HL-60/S4 treated with phorbol 12-myristate 13-acetate at 8.2 ng/mL for 4 days and 3 days (cell line): ENCODE results near the gene TAF3.

ENCODE experiments used
- in situ Hi-C: fragments of 300-500 bp; cut with MboI; formaldehyde crosslinking; loops from 2 replicates; pipeline ENCODE4 v1.15.0; 2022; ENCODE audit warnings: low sequenced_read_pairs

TAF3 gene

DNA sequence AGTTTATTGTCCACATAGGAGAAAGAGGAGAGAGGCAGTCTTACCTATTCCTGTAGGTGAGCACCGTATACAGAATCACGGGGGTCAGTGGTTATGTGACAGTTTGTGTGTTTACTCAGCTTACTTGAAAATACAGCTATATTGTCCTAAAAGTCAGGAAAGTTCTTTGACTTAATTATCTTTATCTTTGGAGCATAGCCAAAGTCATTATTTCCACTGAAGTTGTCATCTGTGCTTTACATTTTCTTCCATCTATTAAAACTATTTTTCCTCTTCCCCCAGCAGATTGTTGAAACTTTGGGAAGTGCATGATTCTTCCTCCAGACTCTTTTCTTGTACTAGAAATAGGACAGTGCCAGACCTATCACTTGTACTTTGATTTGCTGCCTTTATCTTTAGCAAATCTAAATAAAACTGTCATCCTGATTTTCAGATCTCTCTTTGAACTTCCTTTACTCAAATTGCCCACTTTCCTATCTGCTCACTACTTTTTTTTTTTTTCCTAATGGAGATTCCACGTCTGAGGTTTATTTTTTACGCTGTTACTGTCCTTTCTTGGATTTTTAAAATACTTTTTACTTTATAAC lies 58.3 kb downstream of the TAF3 start:
- in situ Hi-C loops, result no loop called here

DNA sequence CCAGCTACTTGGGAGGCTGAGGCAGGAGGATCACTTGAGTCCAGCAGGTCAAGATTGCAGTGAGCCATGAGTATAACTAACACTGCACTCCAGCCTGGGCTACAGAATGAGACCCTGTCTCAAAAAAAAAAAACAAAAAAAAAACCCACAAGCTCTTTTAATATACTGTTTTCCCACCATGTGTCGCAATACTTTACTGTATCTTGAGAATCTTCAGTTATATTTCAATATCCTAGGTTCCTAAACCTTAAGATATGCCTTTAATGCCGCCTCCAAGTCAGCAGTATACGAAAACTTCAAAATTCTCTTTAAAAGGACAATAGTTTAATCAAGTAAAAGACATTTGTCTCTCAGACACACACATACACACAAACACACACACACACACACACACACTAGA lies 62.8 kb downstream of the TAF3 start:
- in situ Hi-C loops, result no loop called here

DNA sequence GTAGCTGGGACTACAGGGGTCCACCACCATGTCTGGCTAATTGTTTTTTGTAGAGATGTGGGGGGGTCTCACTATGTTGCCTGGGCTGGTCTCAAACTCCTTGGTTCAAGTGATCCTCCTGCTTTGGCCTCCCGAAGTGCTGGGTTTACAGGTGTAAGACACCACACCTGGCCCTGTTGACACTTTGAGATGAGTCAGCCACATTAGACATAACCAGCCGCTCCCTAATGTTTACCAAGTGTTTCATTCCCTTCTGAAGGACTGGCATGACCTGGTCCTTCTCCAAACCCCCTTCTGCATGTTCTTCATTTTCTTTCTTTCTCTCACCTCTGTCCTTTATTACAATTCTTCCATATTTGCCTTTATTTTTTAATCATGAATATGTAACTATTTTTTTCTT lies 67.8 kb downstream of the TAF3 start:
- in situ Hi-C loops, result no loop called here

DNA sequence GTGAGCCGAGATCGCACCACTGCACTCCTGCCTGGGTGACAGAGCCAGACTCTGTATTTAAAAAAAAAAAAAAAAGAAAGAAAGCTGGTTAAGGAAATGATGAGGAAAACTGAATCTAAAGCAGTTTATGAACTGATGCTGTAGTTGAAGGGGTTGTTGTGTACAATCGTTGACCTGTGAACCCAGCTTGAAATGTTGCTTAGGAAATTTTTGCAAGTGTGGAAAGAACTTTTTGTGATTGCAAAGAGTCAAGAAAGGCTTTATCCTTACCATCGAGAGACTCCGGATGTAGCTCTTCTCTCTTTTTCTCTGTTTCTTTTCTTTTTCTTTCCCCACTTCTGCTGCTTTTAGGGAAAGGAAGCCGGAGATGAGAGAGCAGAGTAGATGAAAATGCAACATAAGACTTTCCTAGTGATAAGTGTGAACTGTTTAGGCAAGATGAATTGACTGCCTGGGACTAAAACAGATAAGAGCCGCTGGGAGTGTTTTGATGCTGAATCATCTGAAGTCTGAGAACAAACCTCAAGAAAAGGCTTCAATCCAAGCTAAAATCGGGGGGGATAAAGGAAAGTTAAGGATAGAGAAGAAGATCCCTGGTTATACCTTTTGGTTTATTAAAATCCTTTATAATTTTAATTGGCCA lies 69.0 kb downstream of the TAF3 start:
- in situ Hi-C loops, result no loop called here

DNA sequence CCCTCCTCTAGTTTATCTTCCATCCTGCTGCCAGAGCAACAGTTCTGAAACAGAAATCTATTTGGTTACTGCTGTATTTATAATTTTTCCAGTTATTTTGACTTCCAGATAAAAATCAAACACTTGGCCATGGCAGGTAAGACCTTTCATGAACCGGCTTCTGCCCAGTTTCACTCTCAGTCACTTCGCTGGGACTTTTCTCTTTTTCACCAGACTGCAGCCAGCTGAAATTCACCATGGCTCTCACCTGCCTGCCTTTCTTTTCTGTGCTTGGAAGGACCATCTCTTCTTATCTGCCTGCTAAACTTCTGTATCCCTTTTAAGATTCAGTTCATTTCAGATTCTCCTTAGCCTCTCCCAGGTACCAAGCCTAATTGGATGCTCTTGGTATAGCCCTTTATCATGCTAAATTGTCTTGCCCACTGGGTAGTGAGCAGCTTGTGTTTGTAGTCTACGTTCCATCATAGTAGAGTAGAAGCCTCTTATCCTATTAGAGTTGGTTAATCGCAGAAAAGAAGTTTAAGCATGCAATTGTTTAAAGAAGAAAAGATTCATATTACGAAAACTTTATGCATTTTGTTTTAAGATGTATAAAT lies 71.7 kb downstream of the TAF3 start:
- in situ Hi-C loops, result no loop called here

DNA sequence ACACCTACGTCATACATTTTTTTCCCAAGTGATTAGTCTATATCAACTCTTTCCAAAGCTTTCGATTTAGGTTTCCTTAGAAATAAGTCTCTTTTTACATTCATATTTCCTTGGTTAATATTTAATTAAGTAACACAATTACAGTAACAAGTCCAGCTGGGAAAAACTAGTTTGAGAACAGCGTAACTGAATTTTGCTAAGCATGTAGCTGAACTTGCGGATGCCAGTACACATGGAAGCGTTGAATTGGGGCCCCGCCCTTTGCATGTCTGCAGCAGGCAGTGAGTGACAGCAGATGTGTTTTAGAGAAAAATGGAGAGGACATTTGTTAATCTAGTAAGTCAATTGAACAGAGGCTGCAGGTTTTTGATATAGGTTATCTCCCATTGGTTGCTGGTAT lies 72.5 kb downstream of the TAF3 start:
- in situ Hi-C loops, result no loop called here

DNA sequence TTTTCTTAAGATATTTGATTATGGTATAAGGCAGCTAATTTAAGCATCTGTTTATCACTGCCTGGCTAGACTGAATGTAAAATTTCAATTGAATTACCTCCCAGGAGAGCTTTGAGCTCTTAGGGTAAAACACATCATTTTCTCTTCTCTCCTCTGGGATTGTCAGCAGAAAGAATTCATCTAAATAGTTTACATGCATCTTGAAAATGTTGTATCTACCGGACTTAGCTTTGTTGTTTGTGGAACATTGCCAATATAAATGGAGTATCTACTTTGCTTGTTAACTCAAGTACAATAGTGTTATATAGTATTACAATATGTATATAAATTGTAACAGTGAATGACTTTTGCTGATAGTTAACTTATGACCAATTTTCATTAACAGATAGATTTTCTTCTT lies 73.3 kb downstream of the TAF3 start:
- in situ Hi-C loops, result no loop called here

DNA sequence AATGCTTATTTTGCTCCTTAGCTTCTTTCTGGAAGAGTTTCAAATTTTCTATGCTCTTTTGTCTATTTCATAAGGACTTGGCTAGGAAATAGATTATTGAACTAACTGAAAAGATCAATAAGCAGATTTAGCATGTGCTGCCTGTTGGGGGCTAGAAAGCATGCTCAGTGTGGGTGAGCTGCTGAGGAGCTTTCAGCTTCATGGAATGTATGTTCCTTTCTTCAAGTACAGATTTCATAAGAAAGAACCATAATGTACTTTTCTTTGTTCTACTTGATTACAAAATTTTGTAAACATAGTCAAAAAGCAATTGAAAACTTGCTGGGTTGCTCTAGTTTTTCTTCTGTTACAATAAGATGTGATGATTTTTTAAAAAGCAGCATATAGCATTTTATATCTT lies 73.8 kb downstream of the TAF3 start:
- in situ Hi-C loops, result no loop called here

DNA sequence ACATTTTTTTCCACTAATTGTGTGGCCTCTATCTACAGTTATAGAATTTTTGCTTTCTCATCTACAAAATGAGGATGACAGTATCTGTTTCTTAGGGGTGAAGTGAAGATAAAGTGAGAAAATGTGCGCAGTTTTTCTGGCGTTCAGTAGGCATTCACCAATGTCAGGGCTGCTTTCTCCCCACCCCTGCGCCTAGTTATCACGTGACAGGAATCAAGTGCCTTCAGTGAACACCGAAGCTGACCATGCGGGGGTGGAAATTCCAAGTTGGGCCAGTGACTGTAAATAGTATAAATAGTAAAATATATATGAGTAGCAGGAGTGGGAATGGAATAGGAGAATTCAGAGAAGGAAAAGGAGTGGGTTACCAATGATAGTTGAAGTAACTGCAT lies 77.4 kb downstream of the TAF3 start:
- in situ Hi-C loops, result no loop called here

DNA sequence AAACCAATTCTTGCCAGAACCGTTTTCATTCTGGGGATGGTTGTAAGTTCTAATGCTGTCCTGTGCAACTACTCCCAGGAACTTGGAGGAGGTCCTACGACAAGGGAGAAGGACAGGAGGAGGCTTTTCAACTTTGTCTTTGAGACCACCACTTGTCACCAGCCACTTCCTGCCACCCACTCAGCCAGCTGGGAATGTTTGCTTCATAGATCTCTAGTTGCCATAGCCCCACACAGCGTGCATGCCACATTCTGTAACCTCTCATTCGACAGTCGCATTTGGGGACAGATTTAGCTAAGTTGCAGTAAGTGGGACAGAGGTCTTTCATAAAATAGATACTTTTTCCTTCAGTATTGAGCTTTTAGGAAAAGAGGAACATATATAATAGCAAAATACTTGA lies 78.0 kb downstream of the TAF3 start:
- in situ Hi-C loops, result no loop called here

DNA sequence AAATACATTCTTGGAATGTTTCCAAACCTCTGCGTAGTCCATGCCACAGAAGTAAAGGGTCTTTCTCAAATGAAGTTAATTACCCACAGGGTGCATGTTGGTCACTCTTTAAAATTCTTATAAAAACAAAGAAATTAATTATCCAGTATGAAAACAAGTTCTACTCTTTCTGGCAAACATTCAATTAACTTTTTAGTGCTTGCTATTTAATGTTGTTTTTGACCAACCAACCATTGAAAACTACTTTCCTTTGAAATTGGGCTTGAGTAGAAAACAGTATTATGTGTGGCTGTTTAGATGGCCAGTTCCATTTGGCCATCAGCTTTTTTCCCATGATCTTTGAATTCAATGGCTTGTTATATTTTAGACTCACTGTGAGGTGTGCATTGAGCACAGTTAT lies 83.0 kb downstream of the TAF3 start:
- in situ Hi-C loops, result no loop called here

DNA sequence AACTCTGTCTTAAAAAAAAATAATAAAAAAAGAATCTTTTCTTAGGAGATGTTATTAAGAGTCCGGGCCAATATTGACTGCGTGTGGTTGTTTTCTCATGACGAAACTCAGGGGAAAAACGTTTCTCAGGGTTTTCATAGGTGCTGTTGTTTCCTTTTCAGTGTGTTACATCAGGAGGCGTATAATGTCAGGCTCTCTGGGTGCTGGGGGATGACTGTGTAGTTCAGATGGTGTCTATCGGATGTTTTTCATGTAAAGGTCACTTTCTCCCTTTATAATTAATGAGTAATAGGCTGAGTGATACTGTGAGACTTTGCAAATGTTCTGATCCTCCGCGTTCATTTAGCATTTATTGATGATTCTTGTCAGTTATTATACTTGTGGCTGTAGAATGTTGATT lies 84.1 kb downstream of the TAF3 start:
- in situ Hi-C loops, result no loop called here

DNA sequence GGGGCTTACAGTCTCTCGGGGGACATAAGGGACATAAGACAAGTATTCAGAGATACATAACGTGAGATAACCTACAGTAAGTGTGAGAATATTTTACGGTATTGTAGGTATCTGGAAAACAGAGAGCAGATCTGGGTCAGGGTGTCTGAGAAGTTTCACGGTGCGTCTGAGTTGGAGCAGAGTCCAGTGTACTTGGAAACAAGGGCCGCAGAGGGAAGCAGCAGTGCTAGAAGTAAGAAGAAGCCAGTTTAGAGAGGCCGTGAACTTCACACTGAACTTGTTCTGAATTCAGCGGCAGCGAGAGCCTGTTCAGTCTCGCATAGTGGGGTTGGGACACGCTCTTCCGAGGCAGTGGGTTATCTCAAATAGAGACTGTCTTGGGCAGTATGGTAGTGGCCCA lies 85.5 kb downstream of the TAF3 start:
- in situ Hi-C loops, result no loop called here

DNA sequence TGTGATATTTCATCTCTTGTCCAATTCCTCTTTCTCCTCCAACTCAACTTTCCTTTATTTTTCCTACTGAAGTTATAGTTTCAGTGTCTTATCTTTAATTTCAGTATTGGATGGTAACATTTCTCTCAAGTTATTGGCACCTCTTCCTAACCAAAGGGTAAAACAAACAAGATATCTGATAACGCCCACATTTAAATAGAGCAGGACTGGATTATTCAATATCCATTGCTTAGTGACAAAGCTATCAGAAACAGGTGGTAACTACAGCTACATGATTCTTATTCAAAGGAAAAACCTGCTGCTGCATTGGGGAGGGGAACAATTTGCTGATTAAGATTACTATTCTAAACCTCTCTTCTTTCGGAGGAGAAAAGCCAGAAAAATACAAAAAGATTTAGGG lies 87.8 kb downstream of the TAF3 start:
- in situ Hi-C loops, result no loop called here

DNA sequence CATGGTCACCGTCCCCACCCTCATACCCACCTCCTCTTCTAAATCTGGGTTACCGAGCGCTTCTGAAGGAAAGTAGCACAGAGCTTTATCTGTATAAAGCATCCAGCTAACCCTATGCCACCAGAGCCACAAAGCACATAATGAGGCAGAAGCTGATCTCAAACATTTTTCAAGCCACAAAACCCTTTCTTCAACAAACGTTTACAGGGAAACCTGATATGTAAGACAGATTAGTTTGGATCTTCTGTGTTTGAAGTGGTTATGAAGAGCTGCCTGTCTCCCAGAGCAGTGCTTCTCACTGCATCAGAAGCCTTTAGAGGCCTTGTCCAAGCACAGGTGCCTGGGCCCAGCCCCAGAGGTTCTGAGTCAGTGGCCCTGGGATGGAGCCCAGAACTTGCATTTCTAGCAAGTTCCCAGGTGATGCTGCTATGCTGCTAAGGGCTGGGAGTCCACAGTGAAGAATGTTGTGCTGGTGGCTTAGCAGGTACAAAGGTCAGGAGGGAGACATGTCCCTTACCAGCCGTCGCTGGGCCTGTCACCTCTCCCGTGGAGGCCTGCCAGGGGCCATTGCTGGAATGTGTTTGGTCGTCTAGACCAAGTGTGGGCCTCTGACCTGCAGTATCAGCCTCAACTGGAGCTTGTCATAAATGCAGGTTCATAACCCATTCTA lies 90.4 kb downstream of the TAF3 start:
- in situ Hi-C loops, result no loop called here

DNA sequence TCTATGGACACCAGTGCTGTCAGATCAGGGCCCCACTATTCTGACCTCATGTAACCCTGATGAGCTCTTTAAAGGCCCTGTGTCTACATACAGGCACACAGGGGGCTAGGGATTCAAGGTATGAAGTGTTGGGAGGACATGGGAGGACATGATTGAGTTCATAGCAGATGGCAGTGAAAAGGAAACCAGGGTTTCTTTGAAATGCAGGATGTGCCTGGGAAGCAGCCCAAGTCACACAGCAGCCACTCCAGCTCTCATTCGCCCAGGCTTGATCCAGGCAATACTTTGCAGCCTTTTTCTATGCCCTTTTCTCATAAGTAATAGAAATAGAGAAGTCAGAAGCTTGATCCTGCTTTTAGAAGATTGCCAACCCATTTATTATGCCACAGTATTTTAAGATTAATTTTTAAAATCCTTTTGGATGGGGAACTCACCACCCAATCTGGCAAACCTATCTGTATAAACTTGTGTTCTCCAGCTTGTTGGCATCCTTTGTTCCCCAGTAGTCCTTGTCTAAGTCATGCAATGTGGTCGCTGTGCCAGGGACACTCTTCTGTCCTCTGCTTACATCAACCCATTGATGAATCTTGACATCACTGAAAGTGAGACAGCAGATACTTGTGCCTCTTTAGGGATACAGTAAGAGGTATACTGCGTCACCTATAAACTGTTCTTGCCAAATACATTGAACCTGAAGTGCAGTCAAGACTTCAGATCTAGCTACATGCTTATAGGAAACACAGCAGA lies 95.0 kb downstream of the TAF3 start:
- in situ Hi-C loops, result no loop called here

DNA sequence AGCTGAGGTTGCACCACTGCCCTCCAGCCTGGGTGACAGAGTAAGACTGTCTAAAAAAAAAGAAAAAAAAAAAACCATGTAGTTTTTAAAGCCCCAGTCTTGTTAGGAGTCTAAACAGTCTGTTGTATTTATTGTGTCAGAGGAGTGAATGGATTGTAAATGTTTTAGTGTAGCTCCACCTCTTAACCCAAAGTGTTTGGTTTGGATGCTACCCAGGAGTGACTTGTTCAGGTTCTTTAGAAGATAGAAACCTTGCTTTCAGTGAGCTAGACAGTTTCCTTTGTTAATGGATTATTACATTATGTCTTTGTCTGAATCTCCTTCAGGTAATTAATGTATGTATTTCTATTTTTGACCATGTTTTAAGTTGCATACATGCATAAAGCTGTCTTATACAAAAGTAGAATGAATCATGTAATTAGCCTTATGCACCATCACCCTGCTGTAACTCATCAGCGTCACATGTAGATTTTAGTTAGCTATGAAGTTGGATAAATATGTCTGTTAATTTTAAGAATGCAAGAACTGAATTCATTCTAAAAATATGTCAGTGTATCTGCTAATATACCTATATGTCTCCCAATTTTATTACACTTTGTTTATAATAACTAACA lies 97.7 kb downstream of the TAF3 start:
- in situ Hi-C loops, result no loop called here

DNA sequence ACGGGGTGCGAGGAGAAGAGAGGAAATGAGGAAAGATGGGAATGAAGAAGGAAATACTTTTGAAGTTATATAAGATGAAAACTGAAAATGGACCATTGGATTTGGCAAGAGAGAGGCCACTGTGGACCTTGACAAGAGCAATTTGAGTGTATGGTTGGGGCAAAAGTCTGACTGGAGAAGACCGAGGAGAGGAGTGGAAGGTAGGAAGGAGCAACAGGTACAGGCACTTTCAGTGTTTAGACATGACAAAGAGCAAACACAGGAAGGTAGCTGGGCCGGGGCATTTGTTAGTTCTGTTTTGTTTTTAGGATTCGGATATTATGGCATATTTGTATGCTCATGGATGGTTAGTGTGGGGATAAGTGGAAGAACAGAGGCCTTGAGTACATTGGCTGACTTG lies 99.4 kb downstream of the TAF3 start:
- in situ Hi-C loops, result no loop called here

DNA sequence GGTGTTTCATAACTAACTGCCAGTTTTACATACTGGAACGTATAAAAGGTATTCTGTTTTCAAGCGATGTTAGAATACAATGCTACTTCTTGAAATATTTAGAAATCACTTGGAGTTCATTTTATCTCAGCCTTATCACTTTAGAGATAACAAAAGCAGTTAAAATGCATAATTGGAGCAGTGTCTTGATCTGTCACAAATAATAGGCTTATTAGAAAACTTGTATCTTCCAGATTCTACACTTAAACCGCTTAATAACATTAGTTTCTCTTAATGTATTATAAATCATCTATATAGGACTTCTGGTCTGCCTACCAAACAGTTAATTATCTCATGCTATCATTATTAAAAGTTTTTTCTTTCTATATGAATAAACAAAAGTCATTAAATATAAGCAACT lies 104.4 kb downstream of the TAF3 start:
- in situ Hi-C loops, result no loop called here

DNA sequence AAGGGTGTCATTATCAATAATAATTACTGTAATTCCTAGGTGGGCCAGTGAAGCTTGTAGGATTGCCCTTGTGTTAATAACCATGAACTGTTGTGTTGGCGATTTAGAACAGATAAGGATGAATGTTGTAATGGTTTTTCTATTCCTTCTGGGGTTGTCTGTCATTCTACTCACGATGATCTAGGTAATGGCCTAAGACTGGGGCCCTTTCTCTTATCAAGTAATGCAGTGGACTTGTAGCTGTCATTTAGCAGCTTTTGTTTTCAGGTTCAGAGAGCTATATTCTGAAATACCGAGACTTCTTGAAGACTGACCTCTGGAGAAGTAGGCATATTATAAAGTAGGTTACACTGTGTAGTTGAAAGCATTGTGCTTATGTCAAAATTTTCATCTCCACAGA lies 110.2 kb downstream of the TAF3 start:
- in situ Hi-C loops, result no loop called here
